ENCODE data around the gene TSEN54.

- TF ChIP-seq GABPA (IDR thresholded peaks at IDR 0.05; ENCODE audit: low read depth) = no peak
- TF ChIP-seq CTCF (IDR thresholded peaks at IDR 0.05; ENCODE audit: insufficient read depth, low read length) = no peak
- no peak for TF ChIP-seq POLR2AphosphoS5 (IDR thresholded peaks at IDR 0.05; ENCODE audit: low read depth)
Observed at GRCh38 chr17:75476271-75476671, 40.1 kb upstream of the TSEN54 start.
